SK-N-MC (cell line): ENCODE results near the gene MPPED2.

Experiments
- EZH2 ChIP-seq: fragments of 200-600 bp; sonication (generic); IDR thresholded peaks from one replicate; pipeline ENCODE4 v1.6.1; 2017; ENCODE audit warnings: antibody characterized with exemption
- FOXP2 ChIP-seq: optimal IDR thresholded peaks from 2 replicates; pipeline ENCODE3; 2011; ENCODE audit warnings: mild to moderate bottlenecking, moderate library complexity; ENCODE audit not compliant: insufficient read depth; ENCODE audit errors: extremely low read length, control extremely low read depth
- POLR2AphosphoS5 ChIP-seq: IDR thresholded peaks from 2 replicates; pipeline ENCODE4 v1.6.1; 2012; ENCODE audit warnings: mild to moderate bottlenecking, low read depth, low read length, borderline replicate concordance

DNA sequence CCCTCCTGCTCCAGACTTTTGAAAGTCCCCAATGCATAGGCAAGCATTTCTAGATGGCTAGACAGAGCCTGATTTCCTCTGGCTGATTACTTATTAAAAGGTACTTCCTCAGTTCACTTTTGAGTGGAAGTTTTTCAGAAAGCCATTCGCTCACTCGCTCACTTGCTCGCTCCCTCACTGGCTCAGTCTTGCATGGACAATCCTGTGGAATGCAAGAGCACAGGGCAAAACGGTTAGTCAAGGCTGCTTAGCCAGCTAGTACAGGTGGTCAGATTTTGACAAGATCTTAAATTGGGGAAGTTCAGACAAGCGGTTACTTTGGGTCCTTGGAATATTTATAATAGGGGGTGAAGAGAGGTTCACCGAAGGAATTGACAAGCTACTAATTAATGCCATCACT, 162.3 kb downstream of the MPPED2 start:
- TF ChIP-seq POLR2AphosphoS5, result no peak
- no peak for TF ChIP-seq EZH2
- TF ChIP-seq FOXP2, result no peak
